Measurements from ENCODE around the gene LONRF2.

Gene LONRF2

DNA sequence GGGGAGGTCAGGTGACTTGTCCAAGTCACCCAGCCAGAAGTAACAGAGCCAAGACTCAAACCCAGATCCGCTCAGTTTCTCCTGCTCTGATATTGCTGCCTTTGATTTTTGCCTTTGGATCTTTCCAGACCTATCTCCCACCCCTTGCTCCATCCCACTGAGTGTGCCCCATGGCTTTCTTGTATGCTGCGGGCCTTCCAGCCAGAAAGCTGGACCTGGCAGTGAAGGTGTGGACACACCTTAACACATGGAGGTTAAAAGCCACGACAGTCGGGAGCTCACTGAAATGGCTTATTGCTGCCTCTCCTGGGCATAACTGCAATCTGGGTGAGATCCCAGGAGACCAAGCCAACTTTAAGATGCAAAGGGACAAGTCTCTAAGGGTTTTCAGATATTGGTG is 86.7 kb downstream of the LONRF2 start:
- Histone ChIP-seq H2BK120ac (ENCODE audit: low read depth, low read length) (no peak overlapping the region), H3K27me3 (ENCODE audit: insufficient read depth, low read length, poor library complexity) (no peaks in the 10 kb centered on the region), H3K79me1 (ENCODE audit: low read length) (no peaks in the 10 kb centered on the region), H3K79me2 (ENCODE audit: control insufficient read depth, insufficient read depth, low read length) (no peaks in the 10 kb centered on the region), H3K56ac (ENCODE audit: low read length) (no peak overlapping the region), H3K4me1 (ENCODE audit: control insufficient read depth, low read depth, low read length) (peaks cover 4% of the 10 kb centered on the region), H3K4ac (ENCODE audit: low read depth, low read length) (no peak overlapping the region), H2AK5ac (ENCODE audit: low read length) (no peak overlapping the region), H3K36me3 (ENCODE audit: control insufficient read depth, insufficient read depth, low read length) (no peaks in the 10 kb centered on the region), H3K9ac (ENCODE audit: low read length) (no peak overlapping the region), H3K4me2 (ENCODE audit: low read length) (no peak overlapping the region), H4K5ac (ENCODE audit: low read length) (no peak overlapping the region), H3K23ac (ENCODE audit: low read length) (no peak overlapping the region), H3K18ac (ENCODE audit: low read length) (no peak overlapping the region), H2BK5ac (ENCODE audit: low read length) (no peak overlapping the region), H2BK15ac (replicated peaks; ENCODE audit: low read depth) (no peak overlapping the region), H3K27ac (ENCODE audit: low read depth, low read length) (no peak overlapping the region), H4K8ac (ENCODE audit: low read depth, low read length) (no peak overlapping the region), H3K4me3 (ENCODE audit: low read length) (no peak overlapping the region)
- WGBS (ENCODE audit: extremely low coverage, insufficient coverage, low lambda C conversion rate): no CpG with 5 or more reads among the region's 4 CpGs
- no peak for DNase-seq

GRCh38 chr2:100235098-100235497 is 87.2 kb downstream of the LONRF2 start:
- DNase-seq: peak; percentile 11
- H3K27me3 ChIP-seq (ENCODE audit: insufficient read depth, low read length, poor library complexity): no peaks in the 10 kb centered on the region

GRCh38 chr2:100234141-100234540 is 88.2 kb downstream of the LONRF2 start:
- WGBS (ENCODE audit: extremely low coverage, insufficient coverage, low lambda C conversion rate): no CpG with 5 or more reads among the region's 4 CpGs
- Histone ChIP-seq H2AK5ac (ENCODE audit: low read length) (no peak overlapping the region), H2BK5ac (ENCODE audit: low read length) (no peak overlapping the region), H2BK15ac (replicated peaks; ENCODE audit: low read depth) (no peak overlapping the region), H3K79me1 (ENCODE audit: low read length) (no peaks in the 10 kb centered on the region), H3K56ac (ENCODE audit: low read length) (no peak overlapping the region), H3K4ac (ENCODE audit: low read depth, low read length) (no peak overlapping the region), H3K23ac (ENCODE audit: low read length) (no peak overlapping the region), H3K27me3 (ENCODE audit: insufficient read depth, low read length, poor library complexity) (no peaks in the 10 kb centered on the region), H3K9ac (ENCODE audit: low read length) (no peak overlapping the region), H3K18ac (ENCODE audit: low read length) (no peak overlapping the region), H3K4me2 (ENCODE audit: low read length) (no peak overlapping the region), H3K36me3 (ENCODE audit: control insufficient read depth, insufficient read depth, low read length) (no peaks in the 10 kb centered on the region), H3K27ac (ENCODE audit: low read depth, low read length) (no peak overlapping the region), H3K79me2 (ENCODE audit: control insufficient read depth, insufficient read depth, low read length) (no peaks in the 10 kb centered on the region), H4K8ac (ENCODE audit: low read depth, low read length) (no peak overlapping the region), H2BK120ac (ENCODE audit: low read depth, low read length) (no peak overlapping the region), H3K4me3 (ENCODE audit: low read length) (no peak overlapping the region), H4K5ac (ENCODE audit: low read length) (no peak overlapping the region), H3K4me1 (ENCODE audit: control insufficient read depth, low read depth, low read length) (peaks cover 2% of the 10 kb centered on the region)
- DNase-seq: no peak

More at GRCh38 chr2:100235098-100235497, 87.2 kb downstream of the LONRF2 start:
- no peak overlapping the region for H3K4ac ChIP-seq (ENCODE audit: low read depth, low read length)
- no peaks in the 10 kb centered on the region for H3K79me2 ChIP-seq (ENCODE audit: control insufficient read depth, insufficient read depth, low read length)
- H3K23ac ChIP-seq (ENCODE audit: low read length): no peak overlapping the region
- H3K18ac ChIP-seq (ENCODE audit: low read length): no peak overlapping the region
- H3K9ac ChIP-seq (ENCODE audit: low read length): no peak overlapping the region
- H2BK5ac ChIP-seq (ENCODE audit: low read length): no peak overlapping the region
- H4K5ac ChIP-seq (ENCODE audit: low read length): no peak overlapping the region
- no peak overlapping the region for H4K8ac ChIP-seq (ENCODE audit: low read depth, low read length)
- no peak overlapping the region for H3K4me3 ChIP-seq (ENCODE audit: low read length)
- H2AK5ac ChIP-seq (ENCODE audit: low read length): no peak overlapping the region
- no peak overlapping the region for H2BK15ac ChIP-seq (replicated peaks; ENCODE audit: low read depth)
- no peak overlapping the region for H3K56ac ChIP-seq (ENCODE audit: low read length)
- no peak overlapping the region for H3K27ac ChIP-seq (ENCODE audit: low read depth, low read length)
- peaks cover 4% of the 10 kb centered on the region for H3K4me1 ChIP-seq (ENCODE audit: control insufficient read depth, low read depth, low read length)
- H3K4me2 ChIP-seq (ENCODE audit: low read length): no peak overlapping the region
- no peaks in the 10 kb centered on the region for H3K79me1 ChIP-seq (ENCODE audit: low read length)
- no peak overlapping the region for H2BK120ac ChIP-seq (ENCODE audit: low read depth, low read length)
- H3K36me3 ChIP-seq (ENCODE audit: control insufficient read depth, insufficient read depth, low read length): no peaks in the 10 kb centered on the region
- no CpG with 5 or more reads among the region's 16 CpGs for WGBS (ENCODE audit: extremely low coverage, insufficient coverage, low lambda C conversion rate)

DNA sequence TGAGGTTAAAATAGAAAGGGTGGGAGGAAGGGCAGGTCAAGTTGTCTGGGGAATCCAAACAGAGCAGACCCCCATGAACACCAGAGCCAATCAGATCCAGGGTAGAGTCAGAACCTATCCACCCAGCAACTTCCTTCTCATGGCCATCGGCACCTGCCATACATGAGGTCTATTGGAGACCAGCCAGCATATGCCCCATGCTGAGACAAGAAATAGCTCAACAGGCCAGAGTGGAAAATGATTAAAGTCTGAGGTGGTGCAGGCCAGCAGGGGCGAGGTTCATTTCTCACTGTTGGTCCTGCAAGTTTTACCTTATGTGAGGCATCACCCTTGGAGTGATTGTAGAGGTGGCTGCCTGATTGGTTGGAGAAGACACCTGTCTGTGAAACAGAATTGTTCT is 89.2 kb downstream of the LONRF2 start:
- H3K27me3 ChIP-seq (ENCODE audit: insufficient read depth, low read length, poor library complexity): no peaks in the 10 kb centered on the region
- H4K5ac ChIP-seq (ENCODE audit: low read length): no peak overlapping the region
- no peak for DNase-seq
- no peak overlapping the region for H4K8ac ChIP-seq (ENCODE audit: low read depth, low read length)
- H3K27ac ChIP-seq (ENCODE audit: low read depth, low read length): no peak overlapping the region
- no peak overlapping the region for H3K4me3 ChIP-seq (ENCODE audit: low read length)
- no peak overlapping the region for H2BK5ac ChIP-seq (ENCODE audit: low read length)
- no CpG with 5 or more reads among the region's 2 CpGs for WGBS (ENCODE audit: extremely low coverage, insufficient coverage, low lambda C conversion rate)
- no peak overlapping the region for H3K4me2 ChIP-seq (ENCODE audit: low read length)
- no peak overlapping the region for H3K4ac ChIP-seq (ENCODE audit: low read depth, low read length)
- peaks cover 2% of the 10 kb centered on the region for H3K4me1 ChIP-seq (ENCODE audit: control insufficient read depth, low read depth, low read length)
- no peaks in the 10 kb centered on the region for H3K79me2 ChIP-seq (ENCODE audit: control insufficient read depth, insufficient read depth, low read length)
- no peaks in the 10 kb centered on the region for H3K36me3 ChIP-seq (ENCODE audit: control insufficient read depth, insufficient read depth, low read length)
- no peak overlapping the region for H2BK120ac ChIP-seq (ENCODE audit: low read depth, low read length)
- no peak overlapping the region for H2BK15ac ChIP-seq (replicated peaks; ENCODE audit: low read depth)
- H2AK5ac ChIP-seq (ENCODE audit: low read length): no peak overlapping the region
- no peaks in the 10 kb centered on the region for H3K79me1 ChIP-seq (ENCODE audit: low read length)
- H3K56ac ChIP-seq (ENCODE audit: low read length): no peak overlapping the region
- no peak overlapping the region for H3K18ac ChIP-seq (ENCODE audit: low read length)
- no peak overlapping the region for H3K23ac ChIP-seq (ENCODE audit: low read length)
- H3K9ac ChIP-seq (ENCODE audit: low read length): no peak overlapping the region

- no peak overlapping the region for H3K18ac ChIP-seq (ENCODE audit: low read length)
- H3K36me3 ChIP-seq (ENCODE audit: control insufficient read depth, insufficient read depth, low read length): no peaks in the 10 kb centered on the region
- no peak overlapping the region for H2BK120ac ChIP-seq (ENCODE audit: low read depth, low read length)
- WGBS (ENCODE audit: extremely low coverage, insufficient coverage, low lambda C conversion rate): no CpG with 5 or more reads among the region's 2 CpGs
- H4K8ac ChIP-seq (ENCODE audit: low read depth, low read length): no peak overlapping the region
- H3K4me1 ChIP-seq (ENCODE audit: control insufficient read depth, low read depth, low read length): no peaks in the 10 kb centered on the region
- H3K27ac ChIP-seq (ENCODE audit: low read depth, low read length): no peak overlapping the region
- DNase-seq: no peak
- no peak overlapping the region for H3K4me2 ChIP-seq (ENCODE audit: low read length)
- H3K79me2 ChIP-seq (ENCODE audit: control insufficient read depth, insufficient read depth, low read length): no peaks in the 10 kb centered on the region
- no peaks in the 10 kb centered on the region for H3K79me1 ChIP-seq (ENCODE audit: low read length)
- H2AK5ac ChIP-seq (ENCODE audit: low read length): no peak overlapping the region
- H2BK5ac ChIP-seq (ENCODE audit: low read length): no peak overlapping the region
- no peak overlapping the region for H3K4me3 ChIP-seq (ENCODE audit: low read length)
- H3K23ac ChIP-seq (ENCODE audit: low read length): no peak overlapping the region
- H3K56ac ChIP-seq (ENCODE audit: low read length): no peak overlapping the region
- no peak overlapping the region for H2BK15ac ChIP-seq (replicated peaks; ENCODE audit: low read depth)
- H4K5ac ChIP-seq (ENCODE audit: low read length): no peak overlapping the region
- H3K4ac ChIP-seq (ENCODE audit: low read depth, low read length): no peak overlapping the region
- no peak overlapping the region for H3K9ac ChIP-seq (ENCODE audit: low read length)
- H3K27me3 ChIP-seq (ENCODE audit: insufficient read depth, low read length, poor library complexity): no peaks in the 10 kb centered on the region
Measured at GRCh38 chr2:100230754-100231153, 91.5 kb downstream of the LONRF2 start.

- WGBS (ENCODE audit: extremely low coverage, insufficient coverage, low lambda C conversion rate): no CpG with 5 or more reads among the region's 1 CpG
- no peaks in the 10 kb centered on the region for H3K27me3 ChIP-seq (ENCODE audit: insufficient read depth, low read length, poor library complexity)
- H3K79me1 ChIP-seq (ENCODE audit: low read length): no peaks in the 10 kb centered on the region
- H2BK120ac ChIP-seq (ENCODE audit: low read depth, low read length): no peak overlapping the region
- H2BK15ac ChIP-seq (replicated peaks; ENCODE audit: low read depth): no peak overlapping the region
- no peak overlapping the region for H3K18ac ChIP-seq (ENCODE audit: low read length)
- no peak overlapping the region for H3K4ac ChIP-seq (ENCODE audit: low read depth, low read length)
- no peak overlapping the region for H4K5ac ChIP-seq (ENCODE audit: low read length)
- H2BK5ac ChIP-seq (ENCODE audit: low read length): no peak overlapping the region
- no peaks in the 10 kb centered on the region for H3K79me2 ChIP-seq (ENCODE audit: control insufficient read depth, insufficient read depth, low read length)
- no peaks in the 10 kb centered on the region for H3K4me1 ChIP-seq (ENCODE audit: control insufficient read depth, low read depth, low read length)
- H3K56ac ChIP-seq (ENCODE audit: low read length): no peak overlapping the region
- H3K4me2 ChIP-seq (ENCODE audit: low read length): no peak overlapping the region
- H4K8ac ChIP-seq (ENCODE audit: low read depth, low read length): no peak overlapping the region
- no peak for DNase-seq
- no peaks in the 10 kb centered on the region for H3K36me3 ChIP-seq (ENCODE audit: control insufficient read depth, insufficient read depth, low read length)
- no peak overlapping the region for H2AK5ac ChIP-seq (ENCODE audit: low read length)
- H3K4me3 ChIP-seq (ENCODE audit: low read length): no peak overlapping the region
- no peak overlapping the region for H3K9ac ChIP-seq (ENCODE audit: low read length)
- no peak overlapping the region for H3K27ac ChIP-seq (ENCODE audit: low read depth, low read length)
- no peak overlapping the region for H3K23ac ChIP-seq (ENCODE audit: low read length)
Measured at GRCh38 chr2:100228967-100229366, 93.3 kb downstream of the LONRF2 start.
